K562 (cell line): ENCODE measurements around the gene TP73. TPM values are rescaled to one million over a fixed set of nuclear protein-coding genes. Genes with fewer than 3 reads are reported as not detected.

ENCODE experiments used
- CBFB ChIP-seq: sonication (generic); formaldehyde crosslinking; IDR thresholded peaks from 2 replicates; pipeline ENCODE4 v1.4.0; 2020; ENCODE audit warnings: mild to moderate bottlenecking, missing genetic modification reagents
- FOXP1 ChIP-seq: sonication (generic); formaldehyde crosslinking; IDR thresholded peaks from 2 replicates; pipeline ENCODE4 v1.8.0; 2022; ENCODE audit warnings: mild to moderate bottlenecking, missing genetic modification reagents
- GABPA ChIP-seq: fragments of 200-800 bp; sonication (Bioruptor generic); conservative IDR thresholded peaks from 2 replicates; pipeline ENCODE4 v1.6.1; 2016; ENCODE audit warnings: low read depth, missing genetic modification characterization, missing compliant biosample characterization
- HNRNPUL1 ChIP-seq: fragments of 200-400 bp; formaldehyde crosslinking; IDR thresholded peaks from 2 replicates; pipeline ENCODE4 v1.6.1; 2017; ENCODE audit warnings: low read length
- ID3 ChIP-seq, 2 experiments: fragments of 250-450 bp in 1 of 2; fragments of 450-650 bp in 1 of 2; sonication (Bioruptor Pico) in 1 of 2; IDR thresholded peaks; 2 replicates each; pipeline versions ENCODE4 v1.6.1 to v1.8.0; 2016 to 2021; ENCODE audit warnings: mild to moderate bottlenecking in 2 of 2, moderate library complexity in 2 of 2, missing compliant biosample characterization in 1 of 2, missing genetic modification characterization in 1 of 2
- MTF1 ChIP-seq: fragments of 250-450 bp; sonication (Bioruptor Pico); IDR thresholded peaks from 2 replicates; pipeline ENCODE4 v1.9.0; 2021; ENCODE audit warnings: moderate library complexity, mild to moderate bottlenecking, inconsistent platforms, borderline replicate concordance
- PBX2 ChIP-seq, 2 experiments: IDR thresholded peaks in 1 of 2; conservative IDR thresholded peaks in 1 of 2; 2 replicates each; pipeline ENCODE4 v1.6.1; 2016; ENCODE audit warnings: low read depth in 2 of 2, mild to moderate bottlenecking in 1 of 2, missing compliant biosample characterization in 1 of 2, missing genetic modification characterization in 1 of 2, moderate library complexity in 1 of 2
- RBM25 ChIP-seq: fragments of 200-400 bp; formaldehyde crosslinking; IDR thresholded peaks from 2 replicates; pipeline ENCODE4 v1.6.1; 2018; ENCODE audit warnings: low read length, low read depth, moderate library complexity; ENCODE audit not compliant: severe bottlenecking
- SRF ChIP-seq, 2 experiments: fragments of 250-450, 450-650 bp in 1 of 2; sonication (Bioruptor Pico) in 1 of 2; sonication (generic) in 1 of 2; formaldehyde crosslinking; IDR thresholded peaks; 2 replicates each; pipeline versions ENCODE4 v1.5.0 to v1.5.1; 2020 to 2022; ENCODE audit warnings: mild to moderate bottlenecking in 1 of 2, missing genetic modification reagents in 1 of 2
- STAT5B ChIP-seq: fragments of 250-450 bp; sonication (Bioruptor Pico); IDR thresholded peaks from 2 replicates; pipeline ENCODE4 v1.8.0; 2021; ENCODE audit warnings: mild to moderate bottlenecking, inconsistent platforms
- THAP7 ChIP-seq: fragments of 250-450 bp; sonication (Bioruptor Pico); IDR thresholded peaks from 2 replicates; pipeline ENCODE4 v1.5.0; 2021
- ZBTB7A ChIP-seq: IDR thresholded peaks from 2 replicates; pipeline ENCODE4 v1.6.1; 2011; ENCODE audit warnings: low read depth, mild to moderate bottlenecking, low read length, moderate library complexity, borderline replicate concordance; ENCODE audit not compliant: control insufficient read depth
- ZNF551 ChIP-seq: fragments of 250-450 bp; sonication (Bioruptor Pico); IDR thresholded peaks from 2 replicates; pipeline ENCODE4 v1.5.0; 2021; ENCODE audit warnings: mild to moderate bottlenecking, moderate library complexity
- polyA plus RNA-seq, 8 experiments: library from polyadenylated mRNA; depleted of rRNA in 4 of 8; stranded (reverse) in 5 of 8; unstranded in 3 of 8; fragments of >200 nt; fragmentation: Nextera tagmentation in 2 of 8; fragmentation: Illumina TruSeq in 1 of 8; extraction: Ambion mirVana in 2 of 8; extraction: Trizol in 1 of 8; gene quantifications; 2 replicates each; pipeline versions ENCODE4 v1.2.1 to v1.2.3, GENCODE V29; 2011 to 2014; ENCODE audit warnings: inconsistent platforms in 1 of 8, missing spikeins in 1 of 8
- total RNA-seq, 7 experiments: library from RNA; depleted of rRNA in 6 of 7; stranded (reverse); fragments of >200 nt in 6 of 7; fragmentation: Illumina TruSeq in 2 of 7; extraction: Trizol in 2 of 7; gene quantifications; 2 replicates each; pipeline versions ENCODE4 v1.2.1 to v1.2.3, GENCODE V29; 2011 to 2021; ENCODE audit warnings: low replicate concordance in 1 of 7
- TF ChIP-seq, protein P1 (sequence below): sonication (generic); formaldehyde crosslinking; IDR thresholded peaks from 2 replicates; pipeline ENCODE4 v1.8.1; 2023; ENCODE audit warnings: mild to moderate bottlenecking, missing genetic modification reagents, moderate library complexity
- TF ChIP-seq, protein P2 (sequence below): sonication (generic); formaldehyde crosslinking; IDR thresholded peaks from 2 replicates; pipeline ENCODE4 v1.8.0; 2023; ENCODE audit warnings: missing genetic modification reagents, mild to moderate bottlenecking, borderline replicate concordance

Gene TP73
- total and polyA plus RNA-seq, 9 of the 15 experiments (the other 6 are each of a cell fraction or from before 2014, with no cell fraction given) = 0.07 to 1.6 (median 0.40) TPM; not detected in 2

- TF ChIP-seq ZBTB7A = 0 out of 2 replicates have a peak, but pooled peaks have one; percentile 62
- no peak for TF ChIP-seq PBX2 (CRISPR knock-in tag; IDR thresholded peaks at IDR 0.05; ENCODE audit: low read depth)
- no peak for TF ChIP-seq PBX2 (tag; conservative IDR thresholded peaks at IDR 0.05; ENCODE audit: low read depth)
- TF ChIP-seq HNRNPUL1 = no peak
- peak in 1 of 2 experiments; percentile 83; a peak in 1 of 4 replicates for TF ChIP-seq SRF (CRISPR knock-in tag; IDR thresholded peaks at IDR 0.05)
- no peak for TF ChIP-seq ZNF551 (CRISPR knock-in tag)
- no peak for TF ChIP-seq FOXP1 (CRISPR knock-in tag)
- no peak for TF ChIP-seq RBM25
- no peak for TF ChIP-seq MTF1
- TF ChIP-seq STAT5B = no peak
- no peak for TF ChIP-seq THAP7 (CRISPR knock-in tag)
- TF ChIP-seq, protein P1, sequence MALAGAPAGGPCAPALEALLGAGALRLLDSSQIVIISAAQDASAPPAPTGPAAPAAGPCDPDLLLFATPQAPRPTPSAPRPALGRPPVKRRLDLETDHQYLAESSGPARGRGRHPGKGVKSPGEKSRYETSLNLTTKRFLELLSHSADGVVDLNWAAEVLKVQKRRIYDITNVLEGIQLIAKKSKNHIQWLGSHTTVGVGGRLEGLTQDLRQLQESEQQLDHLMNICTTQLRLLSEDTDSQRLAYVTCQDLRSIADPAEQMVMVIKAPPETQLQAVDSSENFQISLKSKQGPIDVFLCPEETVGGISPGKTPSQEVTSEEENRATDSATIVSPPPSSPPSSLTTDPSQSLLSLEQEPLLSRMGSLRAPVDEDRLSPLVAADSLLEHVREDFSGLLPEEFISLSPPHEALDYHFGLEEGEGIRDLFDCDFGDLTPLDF = no peak
- TF ChIP-seq CBFB (CRISPR knock-in tag) = no peak
- TF ChIP-seq, protein P2, sequence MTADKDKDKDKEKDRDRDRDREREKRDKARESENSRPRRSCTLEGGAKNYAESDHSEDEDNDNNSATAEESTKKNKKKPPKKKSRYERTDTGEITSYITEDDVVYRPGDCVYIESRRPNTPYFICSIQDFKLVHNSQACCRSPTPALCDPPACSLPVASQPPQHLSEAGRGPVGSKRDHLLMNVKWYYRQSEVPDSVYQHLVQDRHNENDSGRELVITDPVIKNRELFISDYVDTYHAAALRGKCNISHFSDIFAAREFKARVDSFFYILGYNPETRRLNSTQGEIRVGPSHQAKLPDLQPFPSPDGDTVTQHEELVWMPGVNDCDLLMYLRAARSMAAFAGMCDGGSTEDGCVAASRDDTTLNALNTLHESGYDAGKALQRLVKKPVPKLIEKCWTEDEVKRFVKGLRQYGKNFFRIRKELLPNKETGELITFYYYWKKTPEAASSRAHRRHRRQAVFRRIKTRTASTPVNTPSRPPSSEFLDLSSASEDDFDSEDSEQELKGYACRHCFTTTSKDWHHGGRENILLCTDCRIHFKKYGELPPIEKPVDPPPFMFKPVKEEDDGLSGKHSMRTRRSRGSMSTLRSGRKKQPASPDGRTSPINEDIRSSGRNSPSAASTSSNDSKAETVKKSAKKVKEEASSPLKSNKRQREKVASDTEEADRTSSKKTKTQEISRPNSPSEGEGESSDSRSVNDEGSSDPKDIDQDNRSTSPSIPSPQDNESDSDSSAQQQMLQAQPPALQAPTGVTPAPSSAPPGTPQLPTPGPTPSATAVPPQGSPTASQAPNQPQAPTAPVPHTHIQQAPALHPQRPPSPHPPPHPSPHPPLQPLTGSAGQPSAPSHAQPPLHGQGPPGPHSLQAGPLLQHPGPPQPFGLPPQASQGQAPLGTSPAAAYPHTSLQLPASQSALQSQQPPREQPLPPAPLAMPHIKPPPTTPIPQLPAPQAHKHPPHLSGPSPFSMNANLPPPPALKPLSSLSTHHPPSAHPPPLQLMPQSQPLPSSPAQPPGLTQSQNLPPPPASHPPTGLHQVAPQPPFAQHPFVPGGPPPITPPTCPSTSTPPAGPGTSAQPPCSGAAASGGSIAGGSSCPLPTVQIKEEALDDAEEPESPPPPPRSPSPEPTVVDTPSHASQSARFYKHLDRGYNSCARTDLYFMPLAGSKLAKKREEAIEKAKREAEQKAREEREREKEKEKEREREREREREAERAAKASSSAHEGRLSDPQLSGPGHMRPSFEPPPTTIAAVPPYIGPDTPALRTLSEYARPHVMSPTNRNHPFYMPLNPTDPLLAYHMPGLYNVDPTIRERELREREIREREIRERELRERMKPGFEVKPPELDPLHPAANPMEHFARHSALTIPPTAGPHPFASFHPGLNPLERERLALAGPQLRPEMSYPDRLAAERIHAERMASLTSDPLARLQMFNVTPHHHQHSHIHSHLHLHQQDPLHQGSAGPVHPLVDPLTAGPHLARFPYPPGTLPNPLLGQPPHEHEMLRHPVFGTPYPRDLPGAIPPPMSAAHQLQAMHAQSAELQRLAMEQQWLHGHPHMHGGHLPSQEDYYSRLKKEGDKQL = no peak
- TF ChIP-seq ID3 (CRISPR knock-in tag; IDR thresholded peaks at IDR 0.05) = no peak
- TF ChIP-seq ID3 (tag; IDR thresholded peaks at IDR 0.05) = 0 out of 2 replicates have a peak, but pooled peaks have one; percentile 37
- TF ChIP-seq GABPA (tag) = 0 out of 2 replicates have a peak, but pooled peaks have one; percentile 28
Measured at GRCh38 chr1:3774946-3775489, 122.7 kb downstream of the TP73 start (continued).
